RPMI8226 (cell line): ENCODE results near the gene TAF4B.
"Not testable (repeated sequence)": the region's sequence is repeated elsewhere in the genome, so short reads cannot be mapped to it uniquely, and the experiment has no call there.

Source experiments
- DNase-seq: peaks from one replicate; pipeline ENCODE4 v3.0.0-alpha.2; 2015

Gene TAF4B

GRCh38 chr18:26226229-26227050 is at the start of gene TAF4B:
Gene TAF4B (plus strand): TSS chr18:26226445. CDS start chr18:26226934, 489 bp downstream.
- peak; percentile 98 for DNase-seq

- peak; percentile 87 for DNase-seq
Observed at GRCh38 chr18:26181343-26181826, 44.9 kb upstream of the TAF4B start.

GRCh38 chr18:26183395-26184112 is 42.7 kb upstream of the TAF4B start:
- no peak for DNase-seq

GRCh38 chr18:26185267-26185666 is 41.0 kb upstream of the TAF4B start:
- DNase-seq, result no peak

GRCh38 chr18:26190506-26190905 is 35.7 kb upstream of the TAF4B start:
- peak; percentile 86 for DNase-seq

- DNase-seq, result no peak
Observed at GRCh38 chr18:26192233-26192632, 34.0 kb upstream of the TAF4B start.

GRCh38 chr18:26196605-26197004 is 29.6 kb upstream of the TAF4B start:
- DNase-seq, result no peak

GRCh38 chr18:26202001-26202400 is 24.2 kb upstream of the TAF4B start:
- not testable (repeated sequence) for DNase-seq

- no peak for DNase-seq
Observed at GRCh38 chr18:26205318-26205717, 20.9 kb upstream of the TAF4B start.

- DNase-seq, result no peak
Observed at GRCh38 chr18:26206488-26206887, 19.8 kb upstream of the TAF4B start.

GRCh38 chr18:26207937-26208336 is 18.3 kb upstream of the TAF4B start:
- no peak for DNase-seq

- no peak for DNase-seq
Observed at GRCh38 chr18:26208977-26209376, 17.3 kb upstream of the TAF4B start.

- no peak for DNase-seq
Observed at GRCh38 chr18:26210147-26210546, 16.1 kb upstream of the TAF4B start.

- DNase-seq, result peak; percentile 34
Observed at GRCh38 chr18:26215247-26215970, 10.8 kb upstream of the TAF4B start.

- DNase-seq, result no peak
Observed at GRCh38 chr18:26225022-26225693, 1.1 kb upstream of the TAF4B start.

- no peak for DNase-seq
Observed at GRCh38 chr18:26225915-26226228, 373 bp upstream of the TAF4B start.

- DNase-seq, result no peak
Observed at GRCh38 chr18:26227051-26227670, 916 bp downstream of the TAF4B start.

GRCh38 chr18:26228562-26229260 is 2.5 kb downstream of the TAF4B start:
- DNase-seq, result peak; percentile 21

GRCh38 chr18:26230497-26230896 is 4.3 kb downstream of the TAF4B start:
- no peak for DNase-seq

GRCh38 chr18:26233208-26233607 is 7.0 kb downstream of the TAF4B start:
- no peak for DNase-seq

- DNase-seq, result not testable (repeated sequence)
Observed at GRCh38 chr18:26237363-26237762, 11.1 kb downstream of the TAF4B start.

GRCh38 chr18:26238718-26239117 is 12.5 kb downstream of the TAF4B start:
- DNase-seq, result not testable (repeated sequence)
